ENCODE results near the gene APC.

DNA sequence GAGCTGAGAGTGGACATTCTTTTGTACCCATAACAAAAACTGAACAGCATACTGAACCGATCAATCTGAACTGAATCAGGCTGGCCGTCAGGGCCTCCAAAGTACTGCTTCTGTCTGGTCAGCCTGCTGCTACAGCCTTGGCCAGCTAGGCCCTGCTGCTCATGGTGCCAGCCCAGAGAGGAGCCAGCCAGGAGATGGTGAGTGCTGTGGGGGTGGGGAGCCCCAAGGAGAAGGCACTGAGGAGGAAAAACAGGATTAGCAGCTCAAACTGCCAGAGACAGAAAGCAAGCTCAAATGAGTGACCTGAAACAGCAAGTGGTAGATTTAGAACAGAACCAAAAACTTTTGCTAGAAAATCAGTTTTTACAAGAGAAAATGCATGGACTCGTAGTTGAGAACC is 147.3 kb downstream of the APC start:
- TF ChIP-seq, protein P1, sequence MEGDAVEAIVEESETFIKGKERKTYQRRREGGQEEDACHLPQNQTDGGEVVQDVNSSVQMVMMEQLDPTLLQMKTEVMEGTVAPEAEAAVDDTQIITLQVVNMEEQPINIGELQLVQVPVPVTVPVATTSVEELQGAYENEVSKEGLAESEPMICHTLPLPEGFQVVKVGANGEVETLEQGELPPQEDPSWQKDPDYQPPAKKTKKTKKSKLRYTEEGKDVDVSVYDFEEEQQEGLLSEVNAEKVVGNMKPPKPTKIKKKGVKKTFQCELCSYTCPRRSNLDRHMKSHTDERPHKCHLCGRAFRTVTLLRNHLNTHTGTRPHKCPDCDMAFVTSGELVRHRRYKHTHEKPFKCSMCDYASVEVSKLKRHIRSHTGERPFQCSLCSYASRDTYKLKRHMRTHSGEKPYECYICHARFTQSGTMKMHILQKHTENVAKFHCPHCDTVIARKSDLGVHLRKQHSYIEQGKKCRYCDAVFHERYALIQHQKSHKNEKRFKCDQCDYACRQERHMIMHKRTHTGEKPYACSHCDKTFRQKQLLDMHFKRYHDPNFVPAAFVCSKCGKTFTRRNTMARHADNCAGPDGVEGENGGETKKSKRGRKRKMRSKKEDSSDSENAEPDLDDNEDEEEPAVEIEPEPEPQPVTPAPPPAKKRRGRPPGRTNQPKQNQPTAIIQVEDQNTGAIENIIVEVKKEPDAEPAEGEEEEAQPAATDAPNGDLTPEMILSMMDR (IDR thresholded peaks at IDR 0.05): no peak
- no peak for TF ChIP-seq EZH2 (IDR thresholded peaks at IDR 0.05; ENCODE audit: borderline replicate concordance, insufficient read depth, low read depth, low read length, poor library complexity, severe bottlenecking)

Data from B cell (primary cell).